ENCODE results near the gene IL24.

IL24 gene

DNA sequence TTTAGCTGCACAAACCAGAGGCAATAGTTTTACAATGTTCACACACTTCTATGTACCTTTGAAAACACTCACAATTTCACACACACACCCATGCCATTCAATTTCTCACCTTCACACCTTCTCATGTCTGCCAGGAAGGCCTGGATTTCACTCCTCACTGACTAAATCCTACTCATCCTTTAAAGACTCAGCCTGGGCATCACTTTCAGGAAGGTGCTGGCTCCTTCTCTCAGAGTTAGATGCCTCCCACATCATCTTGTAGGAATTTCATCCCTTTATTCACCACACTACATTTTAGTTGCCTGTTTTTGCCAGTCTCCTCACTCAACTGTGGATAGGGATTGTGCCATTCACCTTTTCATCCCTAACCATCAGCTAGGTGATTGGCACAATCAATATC, 29.5 kb upstream of the IL24 start:
- TF ChIP-seq, protein P1, sequence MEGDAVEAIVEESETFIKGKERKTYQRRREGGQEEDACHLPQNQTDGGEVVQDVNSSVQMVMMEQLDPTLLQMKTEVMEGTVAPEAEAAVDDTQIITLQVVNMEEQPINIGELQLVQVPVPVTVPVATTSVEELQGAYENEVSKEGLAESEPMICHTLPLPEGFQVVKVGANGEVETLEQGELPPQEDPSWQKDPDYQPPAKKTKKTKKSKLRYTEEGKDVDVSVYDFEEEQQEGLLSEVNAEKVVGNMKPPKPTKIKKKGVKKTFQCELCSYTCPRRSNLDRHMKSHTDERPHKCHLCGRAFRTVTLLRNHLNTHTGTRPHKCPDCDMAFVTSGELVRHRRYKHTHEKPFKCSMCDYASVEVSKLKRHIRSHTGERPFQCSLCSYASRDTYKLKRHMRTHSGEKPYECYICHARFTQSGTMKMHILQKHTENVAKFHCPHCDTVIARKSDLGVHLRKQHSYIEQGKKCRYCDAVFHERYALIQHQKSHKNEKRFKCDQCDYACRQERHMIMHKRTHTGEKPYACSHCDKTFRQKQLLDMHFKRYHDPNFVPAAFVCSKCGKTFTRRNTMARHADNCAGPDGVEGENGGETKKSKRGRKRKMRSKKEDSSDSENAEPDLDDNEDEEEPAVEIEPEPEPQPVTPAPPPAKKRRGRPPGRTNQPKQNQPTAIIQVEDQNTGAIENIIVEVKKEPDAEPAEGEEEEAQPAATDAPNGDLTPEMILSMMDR (IDR thresholded peaks at IDR 0.05; ENCODE audit: extremely low read depth, missing control alignments) = no peak
- no peak for DNase-seq (ENCODE audit: low spot score)

DNA sequence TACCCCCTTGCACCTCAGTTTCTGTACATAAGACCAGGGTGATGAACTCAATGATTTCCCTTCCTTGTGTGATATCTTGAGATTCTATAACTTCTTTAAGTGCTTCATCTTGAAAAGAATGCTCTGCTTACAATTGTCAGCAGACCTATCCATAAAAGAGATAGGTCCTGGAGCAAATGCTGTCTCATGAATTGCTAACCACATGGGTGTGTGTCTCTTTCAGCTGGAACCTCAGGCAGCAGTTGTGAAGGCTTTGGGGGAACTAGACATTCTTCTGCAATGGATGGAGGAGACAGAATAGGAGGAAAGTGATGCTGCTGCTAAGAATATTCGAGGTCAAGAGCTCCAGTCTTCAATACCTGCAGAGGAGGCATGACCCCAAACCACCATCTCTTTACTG, 29.0 kb upstream of the IL24 start:
- DNase-seq (ENCODE audit: low spot score) = no peak
- TF ChIP-seq, protein P1 (IDR thresholded peaks at IDR 0.05; ENCODE audit: extremely low read depth, missing control alignments) = no peak

DNA sequence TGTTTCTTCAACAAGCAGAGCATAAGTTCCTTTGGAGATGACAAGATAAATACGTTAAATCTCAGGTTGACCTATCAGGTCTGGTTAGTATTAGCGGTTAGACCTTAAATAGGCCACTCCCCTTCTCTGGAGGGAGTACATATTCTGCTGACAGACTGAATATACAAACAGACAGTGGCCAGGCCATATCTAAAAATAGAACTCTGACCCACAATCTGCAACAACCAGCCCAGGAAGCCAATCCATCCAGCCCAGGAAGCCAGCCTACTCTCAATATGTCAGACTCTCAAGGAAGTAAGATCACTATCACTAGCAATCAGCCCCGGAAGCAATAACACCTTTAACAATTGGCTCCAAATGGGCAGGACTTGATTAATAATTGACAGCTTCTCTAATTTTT, 25.1 kb upstream of the IL24 start:
- no peak for DNase-seq (ENCODE audit: low spot score)

DNA sequence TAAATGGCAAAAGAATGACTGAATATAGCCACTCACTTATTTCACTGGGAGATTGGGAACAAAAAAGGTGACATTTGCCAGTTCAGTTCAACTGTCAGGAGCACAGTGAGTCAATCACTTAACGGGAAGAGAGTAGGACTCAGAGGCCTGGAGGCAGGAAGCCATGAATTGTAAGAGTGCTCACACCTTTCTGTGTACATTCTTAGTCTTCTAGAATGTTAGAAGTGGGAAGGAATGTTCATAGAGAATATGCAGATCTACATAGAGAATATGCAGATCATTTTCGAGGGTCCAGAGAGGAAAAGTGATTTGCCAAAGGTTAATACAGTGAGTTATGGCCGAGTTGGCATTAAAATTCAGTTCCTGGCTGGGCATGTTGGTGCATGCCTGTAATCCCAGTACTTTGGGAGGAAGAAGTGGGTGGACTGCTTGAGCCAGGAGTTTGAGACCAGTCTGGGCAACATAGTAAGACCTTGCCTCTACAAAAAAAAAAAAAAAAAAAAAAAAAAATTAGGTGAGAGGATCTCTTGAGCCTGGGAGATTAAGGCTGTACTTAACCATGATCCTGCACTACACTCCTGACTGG, 23.5 kb upstream of the IL24 start:
- no peak for DNase-seq (ENCODE audit: low spot score)
- TF ChIP-seq, protein P1 (IDR thresholded peaks at IDR 0.05; ENCODE audit: extremely low read depth, missing control alignments) = no peak

More for the DNA sequence above, 25.1 kb upstream of the IL24 start:
- TF ChIP-seq, protein P1 (IDR thresholded peaks at IDR 0.05; ENCODE audit: extremely low read depth, missing control alignments) = no peak

DNA sequence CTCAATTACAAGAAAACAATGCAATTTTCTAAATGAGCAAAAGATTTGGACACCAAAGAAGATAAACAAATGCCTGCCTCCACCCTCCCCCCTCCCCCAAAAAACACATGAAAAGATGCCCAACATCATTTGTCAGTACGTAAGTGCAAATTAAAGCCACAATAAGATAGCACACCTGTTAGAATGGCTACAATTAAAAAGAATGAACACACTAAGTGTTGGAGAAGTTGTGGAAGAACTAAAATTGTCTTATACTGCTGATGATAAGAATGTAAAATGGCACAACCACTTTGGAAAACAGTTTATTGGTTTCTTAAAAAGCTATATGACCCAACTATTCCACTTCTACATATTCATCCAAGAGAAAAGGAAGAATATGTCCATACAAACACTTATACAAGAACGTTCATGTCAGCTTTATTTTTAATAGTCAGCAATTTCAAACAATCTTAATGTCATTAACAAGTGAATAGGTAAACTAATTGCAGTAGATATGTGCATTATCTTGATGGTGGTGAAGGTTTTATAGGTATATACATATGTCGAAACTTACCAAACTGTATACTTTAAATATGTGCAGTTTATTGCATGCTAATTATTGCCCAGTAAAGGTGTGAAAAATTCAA, 21.4 kb upstream of the IL24 start:
- no peak for DNase-seq (ENCODE audit: low spot score)
- TF ChIP-seq, protein P1 (IDR thresholded peaks at IDR 0.05; ENCODE audit: extremely low read depth, missing control alignments) = no peak

DNA sequence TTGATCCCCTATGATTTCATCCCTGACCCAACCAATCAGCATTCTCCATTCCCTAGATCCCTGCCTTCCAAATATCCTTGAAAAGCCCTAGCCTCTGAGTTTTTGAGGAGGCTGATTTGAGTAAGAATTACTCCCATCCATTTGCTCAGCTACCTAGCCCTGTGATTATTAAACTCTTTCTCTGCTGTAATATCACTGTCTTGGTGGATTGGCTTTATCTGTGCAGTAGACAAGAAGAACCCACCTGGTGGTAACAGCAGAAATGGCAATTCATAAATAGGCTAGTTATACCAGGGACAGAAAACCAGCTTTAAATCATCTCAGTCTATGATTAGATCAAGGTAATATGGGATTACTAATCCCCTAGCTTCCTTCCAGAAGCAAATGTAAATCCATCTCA, 18.8 kb upstream of the IL24 start:
- TF ChIP-seq, protein P1 (IDR thresholded peaks at IDR 0.05; ENCODE audit: extremely low read depth, missing control alignments) = no peak
- DNase-seq (ENCODE audit: low spot score) = no peak

DNA sequence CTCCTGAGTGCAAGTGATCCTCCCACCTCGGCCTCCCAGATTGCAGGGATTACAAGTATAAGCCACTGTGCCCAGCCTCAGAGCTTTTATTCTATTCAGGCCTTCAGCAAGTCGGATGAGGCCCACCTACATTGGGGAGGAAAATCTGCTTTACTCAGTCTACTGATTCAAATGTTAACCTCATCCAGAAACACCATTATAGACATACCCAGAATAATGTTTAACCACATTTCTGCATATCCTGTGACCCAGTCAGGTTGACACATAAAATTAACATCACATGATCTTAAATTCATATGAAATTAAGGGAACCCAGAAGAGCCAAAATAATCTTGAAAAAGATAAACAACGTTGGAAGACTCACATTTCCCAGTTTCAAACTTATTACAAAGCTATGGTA, 16.9 kb upstream of the IL24 start:
- TF ChIP-seq, protein P1 (IDR thresholded peaks at IDR 0.05; ENCODE audit: extremely low read depth, missing control alignments) = no peak
- DNase-seq (ENCODE audit: low spot score) = no peak
